HG02623 (cell line): ENCODE data around the gene MYL6.
"Not testable (repeated sequence)": the region's sequence is repeated elsewhere in the genome, so short reads cannot be mapped to it uniquely, and the experiment has no call there.

Experiments
- ATAC-seq: cut with Tn5 transposase; IDR thresholded peaks from one replicate; pipeline ENCODE4 v1.9.1; 2021; ENCODE audit warnings: moderate library complexity; ENCODE audit not compliant: unreplicated experiment

MYL6 gene

DNA sequence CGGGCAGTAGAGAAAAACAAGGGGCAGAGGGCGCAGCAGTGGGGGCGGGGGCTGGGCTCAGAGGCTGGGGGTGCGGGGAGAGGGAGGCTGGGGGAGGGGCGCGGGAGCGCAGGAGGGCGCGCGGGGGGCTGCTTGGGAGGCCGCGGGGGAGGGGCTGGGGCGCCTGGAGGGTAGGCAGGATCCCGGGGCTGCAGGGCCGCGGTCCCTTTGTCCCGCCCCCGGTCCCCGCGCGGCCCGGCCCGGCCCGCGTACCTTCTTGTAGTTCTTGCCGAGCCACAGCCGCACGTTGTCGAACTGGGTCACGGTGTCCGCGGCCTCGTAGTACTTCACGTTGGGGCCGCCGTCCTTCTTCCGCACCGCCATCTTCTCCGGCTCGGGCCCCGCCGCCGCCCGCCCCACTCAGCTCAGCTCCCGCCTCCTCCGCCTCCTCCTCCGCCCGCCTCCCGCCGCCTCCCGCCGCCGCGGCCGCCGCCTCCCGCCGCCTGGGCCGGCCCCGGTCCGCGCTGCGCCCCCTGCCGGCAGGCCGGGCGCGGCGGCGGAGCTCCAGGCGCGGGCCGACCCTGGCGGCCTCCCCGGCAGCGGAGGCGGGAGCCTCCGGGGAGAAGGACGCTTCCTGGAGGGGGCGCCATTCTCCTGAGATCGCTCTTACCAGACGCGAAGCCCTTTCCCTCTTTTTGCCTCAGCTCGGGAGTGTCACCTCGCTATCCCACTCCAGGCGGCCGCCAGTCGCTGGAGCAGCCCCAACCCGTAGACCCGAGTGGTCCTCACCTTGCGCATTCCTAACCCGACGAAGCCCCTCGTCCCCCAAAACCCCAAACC, 31.1 kb downstream of the MYL6 start, which contains the start of gene SMARCC2:
SMARCC2 (minus strand) TSS at position 385 of the 819 bp plus-strand sequence; CDS start at position 363, 22 bp downstream.
- peak; percentile 69 for ATAC-seq

DNA sequence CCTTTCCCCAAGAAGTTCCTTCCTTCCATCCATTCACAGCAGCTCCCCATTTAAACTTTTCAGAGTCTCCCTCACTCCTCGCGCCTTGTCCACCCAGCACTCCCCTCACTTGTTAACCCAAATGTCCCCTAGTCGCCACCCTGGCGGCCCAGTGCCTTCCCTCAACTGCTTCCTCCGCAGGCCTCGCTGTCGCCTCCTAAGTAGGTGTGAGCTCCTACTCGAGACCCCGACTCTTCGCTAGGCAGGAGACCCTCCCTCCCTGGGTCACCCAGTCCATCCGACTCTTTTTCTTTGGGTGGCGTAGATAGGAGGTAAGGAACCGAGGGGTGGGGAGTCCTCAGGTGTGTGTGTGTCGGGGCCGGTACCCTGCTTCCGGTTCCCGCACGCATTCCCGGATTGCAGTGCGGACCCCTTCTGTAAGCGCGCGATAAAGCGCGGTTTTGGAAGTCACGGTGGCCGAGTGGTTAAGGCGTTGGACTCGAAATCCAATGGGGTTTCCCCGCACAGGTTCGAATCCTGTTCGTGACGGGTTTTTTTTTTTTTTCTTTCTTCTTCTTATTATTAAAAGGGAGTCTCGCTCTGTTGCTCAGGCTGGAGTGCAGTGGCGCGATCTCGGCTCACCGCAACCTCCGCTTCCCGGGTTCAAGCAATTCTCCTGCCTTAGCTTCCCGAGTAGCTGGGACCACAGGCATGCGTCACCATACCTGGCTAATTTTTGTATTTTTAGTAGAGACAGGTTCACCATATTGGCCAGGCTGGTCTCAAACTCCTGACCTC, 31.9 kb downstream of the MYL6 start:
- peak; percentile 22 for ATAC-seq

DNA sequence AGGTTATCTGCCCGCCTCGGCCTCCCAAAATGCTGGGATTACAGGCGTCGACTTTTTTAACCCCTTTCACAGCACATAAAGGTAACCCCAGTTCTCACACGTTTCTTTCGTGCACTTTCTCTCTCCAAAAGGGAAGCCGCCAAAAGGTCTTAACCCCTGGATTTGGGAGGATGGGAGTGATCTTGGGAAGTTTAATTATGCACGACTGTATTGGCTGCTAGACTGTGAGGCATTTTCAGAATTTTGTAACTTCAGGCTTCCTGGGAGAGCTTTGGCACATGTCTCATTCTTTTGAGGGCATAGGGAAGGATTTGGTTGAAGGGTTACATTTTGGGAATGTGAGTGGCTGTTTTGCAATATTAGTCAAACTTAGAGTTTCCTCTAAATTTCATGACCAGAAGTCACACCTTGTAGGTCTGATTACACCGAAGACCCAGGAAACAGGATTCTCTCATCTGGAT, 32.6 kb downstream of the MYL6 start:
- ATAC-seq = no peak

DNA sequence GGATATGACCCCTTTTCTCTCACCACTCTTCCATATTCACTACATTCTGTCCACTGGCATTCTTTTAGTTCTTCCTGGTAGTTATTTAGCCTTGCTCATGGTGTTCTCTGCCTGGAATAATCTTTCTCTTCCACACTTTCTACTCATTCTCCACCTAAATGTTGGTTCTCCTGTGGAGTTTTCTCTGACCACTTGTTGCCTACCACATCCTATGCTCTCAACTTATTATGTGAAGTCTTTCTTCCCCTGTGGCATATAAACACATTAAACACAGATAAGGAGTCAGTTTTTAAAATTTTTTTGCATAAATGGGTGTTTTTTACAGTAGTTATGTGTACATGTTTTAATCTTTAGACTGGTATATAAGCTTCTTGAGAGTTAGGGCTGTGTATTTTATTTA, 34.4 kb downstream of the MYL6 start:
- ATAC-seq = no peak

DNA sequence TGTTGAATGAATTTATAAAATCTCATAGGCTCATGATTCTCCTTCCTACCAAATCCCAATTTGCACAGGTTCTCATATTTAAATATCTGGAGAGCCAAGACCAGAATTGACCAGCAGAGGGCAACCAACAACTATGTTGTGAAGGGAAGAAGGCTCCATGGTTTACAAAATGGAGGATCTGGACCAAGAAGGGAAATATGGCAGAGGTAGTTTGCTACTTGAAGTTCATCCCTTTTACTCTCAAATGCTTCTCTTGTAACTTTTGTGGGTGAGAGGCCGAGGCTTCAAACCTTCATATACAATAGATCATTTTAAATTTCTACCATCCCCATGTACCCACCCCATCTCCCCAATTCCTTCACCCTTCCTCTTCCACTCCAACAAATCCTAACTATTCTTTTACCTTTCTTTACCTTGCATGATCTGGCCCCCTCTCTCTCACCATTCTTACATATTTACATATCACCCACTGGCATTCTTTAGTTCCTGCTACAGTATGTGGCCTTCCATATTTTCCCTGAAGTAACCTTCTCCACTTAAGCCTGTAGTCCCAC, 34.9 kb downstream of the MYL6 start:
- no peak for ATAC-seq

DNA sequence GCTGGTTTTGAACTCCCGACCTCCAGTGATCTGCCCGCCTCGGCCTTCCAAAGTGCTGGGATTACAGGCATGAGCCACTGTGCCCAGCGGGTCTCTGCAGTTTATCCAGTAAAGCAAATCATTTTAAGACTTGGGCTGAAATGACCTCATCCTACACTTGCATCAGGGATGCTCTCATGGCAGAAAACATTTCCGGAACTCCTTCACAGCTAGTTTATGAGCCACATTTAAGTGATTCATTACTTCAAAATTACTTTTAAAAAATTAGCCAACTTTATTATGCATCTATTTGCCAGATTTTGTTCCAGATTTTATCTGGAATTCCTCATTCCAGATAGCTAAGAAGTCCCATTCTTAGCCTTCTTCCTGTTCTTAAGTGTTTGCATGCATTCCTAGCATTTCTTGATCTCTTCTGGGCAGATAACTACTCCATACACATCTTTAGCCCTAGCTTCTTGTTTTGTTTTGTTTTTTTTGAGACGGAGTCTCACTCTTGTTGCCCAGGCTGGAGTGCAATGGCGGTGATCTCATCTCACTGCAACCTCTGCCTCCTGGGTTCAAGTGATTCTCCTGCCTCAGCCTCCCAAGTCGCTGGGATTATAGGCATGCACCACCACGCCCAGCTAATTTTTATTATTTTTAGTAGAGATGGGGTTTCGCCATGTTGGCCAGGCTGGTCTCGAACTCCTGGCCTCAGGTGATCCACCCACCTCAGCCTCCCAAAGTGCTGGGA, 38.8 kb downstream of the MYL6 start:
- ATAC-seq = not testable (repeated sequence)

DNA sequence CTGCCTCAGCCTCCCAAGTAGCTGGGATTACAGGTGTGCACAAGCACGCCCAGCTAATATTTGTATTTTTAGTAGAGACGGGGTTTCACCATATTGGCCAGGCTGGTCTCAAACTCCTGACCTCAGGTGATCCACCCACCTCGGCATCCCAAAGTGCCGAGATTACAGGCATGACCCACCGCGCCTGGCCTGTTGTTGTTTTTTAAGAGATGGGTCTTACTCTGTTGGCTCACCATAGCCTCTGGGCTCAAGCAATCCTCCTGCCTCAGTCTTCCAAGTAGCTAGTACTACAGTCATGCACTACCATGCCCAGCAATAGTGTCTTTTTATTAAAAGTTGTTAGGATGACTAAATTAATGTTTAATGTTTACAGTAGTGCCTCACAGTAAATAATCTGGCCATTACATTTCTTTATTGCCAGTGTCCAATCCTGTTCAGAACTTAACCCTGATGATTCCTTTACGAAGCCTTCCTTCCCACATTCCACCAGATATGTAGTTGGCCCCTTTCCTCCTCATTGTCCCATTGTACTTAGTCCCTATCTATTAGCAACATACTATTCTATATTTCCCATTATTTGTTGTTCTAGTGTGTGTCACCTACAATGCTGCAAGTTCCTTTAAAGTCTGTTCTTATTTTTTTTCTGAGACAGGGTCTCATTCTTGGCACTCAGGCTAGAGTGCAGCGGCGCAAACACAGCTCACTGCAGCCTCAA, 39.9 kb downstream of the MYL6 start:
- ATAC-seq = no peak

DNA sequence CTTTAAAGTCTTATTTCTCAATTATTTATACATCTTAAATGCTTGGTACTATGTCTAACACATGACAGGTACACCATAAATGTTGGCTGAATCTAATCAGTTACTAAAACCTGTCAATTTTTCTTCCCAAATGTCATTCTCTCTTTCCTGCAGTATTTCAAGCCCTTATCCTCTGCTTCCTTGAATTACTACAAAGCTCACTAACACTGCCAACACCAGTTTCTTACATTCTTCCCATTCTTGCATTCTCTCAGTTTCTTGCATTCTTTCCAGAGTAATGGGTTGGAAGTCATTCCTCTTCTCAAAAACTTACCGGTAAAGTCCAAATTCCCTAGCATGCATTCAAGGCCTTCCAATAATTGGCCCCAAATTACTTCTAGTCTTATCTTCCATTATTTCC, 40.7 kb downstream of the MYL6 start:
- ATAC-seq = no peak

DNA sequence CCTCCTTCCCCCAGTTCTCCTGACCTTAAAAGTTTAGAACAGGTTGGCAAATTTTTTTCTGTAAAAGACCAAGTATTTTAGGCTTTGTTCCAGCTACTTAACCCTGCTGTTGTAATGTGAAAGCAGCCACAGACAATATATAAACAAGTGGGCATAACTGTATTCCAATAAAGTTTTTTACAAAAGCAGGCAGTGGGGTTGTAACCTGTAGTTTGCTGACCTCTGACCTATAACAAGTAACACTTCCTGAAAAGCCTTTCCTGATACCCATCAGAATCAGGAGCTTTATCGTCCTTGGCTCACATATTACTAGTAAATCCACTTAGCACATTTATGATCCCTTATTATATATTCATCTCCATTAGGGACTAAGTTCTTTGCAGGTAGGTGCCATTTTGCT, 44.2 kb downstream of the MYL6 start:
- no peak for ATAC-seq

DNA sequence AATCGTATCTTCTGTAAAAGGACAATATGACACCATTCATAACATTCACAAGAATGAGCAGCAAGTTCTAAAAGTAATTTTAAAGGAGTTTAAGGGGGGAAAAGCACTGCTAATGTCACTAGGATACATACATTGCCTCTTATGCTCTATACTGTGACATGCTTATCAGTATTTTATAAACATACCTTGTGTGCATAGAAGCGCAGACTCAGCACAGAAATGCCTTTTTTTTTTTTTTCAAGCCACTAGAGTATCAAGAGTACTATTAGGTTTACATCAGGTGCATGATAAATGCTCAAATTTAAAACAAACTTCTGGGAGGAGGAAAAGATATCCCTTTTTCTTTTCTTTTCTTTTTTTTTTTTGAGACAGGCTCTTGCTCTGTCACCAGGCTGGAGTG, 44.7 kb downstream of the MYL6 start:
- no peak for ATAC-seq

DNA sequence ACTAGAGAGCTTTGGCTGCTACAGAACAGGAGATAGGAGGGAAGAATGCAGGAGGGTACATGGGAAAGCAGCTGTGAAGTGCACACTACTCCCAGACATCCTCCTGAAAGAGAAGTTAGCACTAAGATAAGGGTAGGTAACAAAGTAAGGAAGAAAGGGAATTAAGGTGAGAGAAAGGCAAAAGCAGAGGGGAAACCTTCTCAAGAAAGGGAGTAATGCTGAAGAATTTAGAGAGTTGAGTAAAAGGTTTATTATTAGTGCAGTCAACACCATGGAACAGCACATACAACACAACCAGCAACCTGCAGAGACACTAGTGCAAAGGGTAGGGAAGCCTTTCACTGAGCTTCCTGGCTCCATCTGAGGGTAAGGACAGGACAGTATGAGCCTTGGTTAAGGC, 46.1 kb downstream of the MYL6 start:
- ATAC-seq = no peak

DNA sequence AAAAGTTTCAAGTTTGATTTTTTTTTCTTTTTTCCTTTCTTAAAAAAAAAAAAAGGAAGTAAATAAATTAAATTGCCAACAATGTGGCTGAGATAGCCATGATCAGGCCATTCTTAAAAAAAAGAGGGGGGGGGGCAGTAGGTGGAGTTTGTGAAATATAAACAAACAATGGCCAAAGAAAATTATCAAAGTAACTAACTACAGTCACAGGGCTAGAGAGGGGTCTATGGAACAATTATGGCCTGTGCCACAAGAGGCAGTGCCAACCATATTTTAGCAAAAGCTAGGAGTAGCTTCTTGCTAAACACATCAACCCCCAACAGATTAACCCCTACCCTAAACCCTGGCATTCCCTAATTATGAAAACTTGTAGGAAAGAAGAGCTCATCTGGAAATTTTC, 47.3 kb downstream of the MYL6 start:
- no peak for ATAC-seq

DNA sequence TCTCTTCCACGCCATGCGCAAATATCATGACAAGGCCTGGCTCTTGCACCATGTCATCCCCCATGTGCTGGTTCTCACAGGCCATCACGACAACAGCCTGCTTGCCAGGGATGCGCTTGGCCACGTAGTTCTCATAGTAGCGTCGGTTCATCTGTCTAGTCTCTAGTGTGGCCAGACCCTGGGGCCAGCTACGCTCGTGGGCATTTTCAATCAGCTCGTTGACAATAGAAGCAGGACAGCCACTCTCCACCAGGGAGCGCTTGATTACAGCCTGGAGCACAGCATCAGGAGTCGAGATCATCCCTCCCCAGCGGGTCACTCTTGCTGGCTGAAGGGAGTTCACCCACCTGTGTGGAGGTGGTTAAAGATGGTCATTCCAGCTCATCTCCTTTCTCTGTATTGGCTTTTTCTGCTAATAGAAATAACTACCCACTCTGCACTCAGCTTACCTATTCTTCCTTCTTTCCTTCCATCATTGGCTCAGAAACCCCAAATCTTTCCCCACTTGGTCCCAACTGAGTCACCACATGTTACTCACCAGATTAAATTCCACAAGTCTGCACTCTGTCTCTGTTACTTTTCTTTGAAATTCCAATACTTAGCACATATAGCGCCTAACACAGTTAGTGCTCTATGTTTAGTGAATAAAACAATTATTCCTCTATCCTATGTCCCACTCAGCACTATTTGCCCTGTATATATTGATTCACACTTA, 48.5 kb downstream of the MYL6 start:
- ATAC-seq = no peak

DNA sequence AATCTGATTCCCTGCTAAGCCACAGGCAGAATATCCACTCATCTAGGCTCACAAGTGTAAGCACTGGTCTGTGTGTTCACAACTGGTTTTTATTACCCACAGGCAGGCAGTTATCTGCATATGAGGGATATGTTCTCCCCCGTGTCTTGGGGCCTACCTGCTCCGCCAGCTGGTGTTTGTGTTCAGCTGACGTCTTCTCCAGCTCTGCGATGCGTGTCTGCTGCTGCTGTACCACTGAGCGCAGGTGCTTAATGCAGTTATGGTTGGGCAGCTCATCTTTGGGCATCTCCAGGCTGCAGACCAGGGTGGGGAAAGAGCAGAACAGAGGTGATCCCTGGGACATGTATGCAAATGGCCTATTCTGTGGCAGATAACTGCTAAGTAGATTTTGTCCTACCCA, 49.8 kb downstream of the MYL6 start:
- no peak for ATAC-seq
